ENCODE data around the gene RFC5. TPM values are rescaled to one million over a fixed set of nuclear protein-coding genes. Genes with fewer than 3 reads are reported as not detected.
"Not testable (repeated sequence)": the region's sequence is repeated elsewhere in the genome, so short reads cannot be mapped to it uniquely, and the experiment has no call there.

The RFC5 gene
- total RNA-seq, 1 experiment from 2014 or later: 50.4 TPM

DNA sequence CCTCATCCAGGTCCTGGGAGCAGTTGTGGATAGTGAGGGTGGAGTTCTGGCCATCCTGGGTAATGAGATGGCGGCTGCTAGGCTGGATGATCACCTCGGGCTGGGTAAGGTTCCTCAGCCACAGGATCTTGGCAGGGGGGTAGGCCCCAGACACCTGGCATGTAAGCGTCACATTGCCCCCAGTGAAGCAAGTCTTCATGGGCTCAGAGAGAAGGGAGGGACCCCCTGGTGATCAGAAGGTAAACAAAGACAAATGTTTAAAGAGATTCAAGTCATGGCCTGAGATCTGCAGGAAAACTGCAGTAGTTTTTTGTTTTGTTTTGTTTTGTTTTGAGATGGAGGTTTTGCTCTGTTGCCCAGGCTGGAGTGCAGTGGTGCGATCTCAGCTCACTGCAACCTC, 57.3 kb downstream of the RFC5 start:
- no peaks in the 10 kb centered on the region for H3K4me1 ChIP-seq (ENCODE audit: insufficient read depth, low read length)
- H4K8ac ChIP-seq (replicated peaks; ENCODE audit: insufficient read length, low read depth, low read length): no peak overlapping the region
- no peaks in the 10 kb centered on the region for H3K79me2 ChIP-seq (ENCODE audit: insufficient read depth, low read length)
- no peaks in the 10 kb centered on the region for H3K9me3 Mint-ChIP-seq
- no peak overlapping the region for H3K56ac ChIP-seq (ENCODE audit: insufficient read length, low read depth, low read length)
- no peak overlapping the region for H3K23ac ChIP-seq (ENCODE audit: insufficient read length, low read depth, low read length)
- no peak overlapping the region for H4K5ac ChIP-seq (ENCODE audit: insufficient read length, low read depth, low read length)
- peaks cover 5 to 7% of the 10 kb centered on the region in 2 experiments for H3K4me1 Mint-ChIP-seq
- no CpG with 5 or more reads among the region's 4 CpGs for WGBS (ENCODE audit: extremely low coverage, insufficient read length, low lambda C conversion rate)
- no peak overlapping the region for H2BK20ac ChIP-seq (ENCODE audit: low read depth, low read length, poor library complexity, severe bottlenecking)
- H2AK5ac ChIP-seq (ENCODE audit: insufficient read length, low read length): no peak overlapping the region
- TF ChIP-seq, protein P1, sequence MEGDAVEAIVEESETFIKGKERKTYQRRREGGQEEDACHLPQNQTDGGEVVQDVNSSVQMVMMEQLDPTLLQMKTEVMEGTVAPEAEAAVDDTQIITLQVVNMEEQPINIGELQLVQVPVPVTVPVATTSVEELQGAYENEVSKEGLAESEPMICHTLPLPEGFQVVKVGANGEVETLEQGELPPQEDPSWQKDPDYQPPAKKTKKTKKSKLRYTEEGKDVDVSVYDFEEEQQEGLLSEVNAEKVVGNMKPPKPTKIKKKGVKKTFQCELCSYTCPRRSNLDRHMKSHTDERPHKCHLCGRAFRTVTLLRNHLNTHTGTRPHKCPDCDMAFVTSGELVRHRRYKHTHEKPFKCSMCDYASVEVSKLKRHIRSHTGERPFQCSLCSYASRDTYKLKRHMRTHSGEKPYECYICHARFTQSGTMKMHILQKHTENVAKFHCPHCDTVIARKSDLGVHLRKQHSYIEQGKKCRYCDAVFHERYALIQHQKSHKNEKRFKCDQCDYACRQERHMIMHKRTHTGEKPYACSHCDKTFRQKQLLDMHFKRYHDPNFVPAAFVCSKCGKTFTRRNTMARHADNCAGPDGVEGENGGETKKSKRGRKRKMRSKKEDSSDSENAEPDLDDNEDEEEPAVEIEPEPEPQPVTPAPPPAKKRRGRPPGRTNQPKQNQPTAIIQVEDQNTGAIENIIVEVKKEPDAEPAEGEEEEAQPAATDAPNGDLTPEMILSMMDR (conservative IDR thresholded peaks at IDR 0.05): no peak
- no peak overlapping the region for H3T11ph ChIP-seq (ENCODE audit: low read length)
- H3K27ac ChIP-seq (ENCODE audit: insufficient read length, low read depth, low read length): no peak overlapping the region
- H3K4me3 Mint-ChIP-seq: no peak overlapping the region
- no peak overlapping the region for H2BK5ac ChIP-seq (ENCODE audit: insufficient read length, low read length)
- H2BK15ac ChIP-seq (ENCODE audit: low read depth, low read length): no peak overlapping the region
- H3K9me3 ChIP-seq (ENCODE audit: control insufficient read depth, low read depth, low read length): no peaks in the 10 kb centered on the region
- DNase-seq: no peak
- no peaks in the 10 kb centered on the region for H3K27me3 Mint-ChIP-seq (ENCODE audit: low read depth)
- no peaks in the 10 kb centered on the region for H3K27me3 ChIP-seq (ENCODE audit: insufficient read depth, low read length)
- no peak overlapping the region for H3K18ac ChIP-seq (ENCODE audit: insufficient read length, low read depth, low read length)
- no peak overlapping the region for H2BK120ac ChIP-seq (ENCODE audit: low read depth, low read length, poor library complexity, severe bottlenecking)
- no peak overlapping the region for H3K9ac ChIP-seq (ENCODE audit: extremely low read depth, insufficient read length, low read length)
- H4K20me1 ChIP-seq (ENCODE audit: control insufficient read depth, insufficient read depth, insufficient read length): no peaks in the 10 kb centered on the region
- H3K14ac ChIP-seq (ENCODE audit: insufficient read depth, low read length): no peak overlapping the region
- no peaks in the 10 kb centered on the region for H3K79me1 ChIP-seq (ENCODE audit: insufficient read depth, low read depth, low read length, poor library complexity, severe bottlenecking)
- H3K36me3 Mint-ChIP-seq (ENCODE audit: insufficient read depth in 1 of 3, low read depth in 3 of 3): peaks cover 35 to 75% (median 56%) of the 10 kb centered on the region in 3 experiments; a peak in 6 of 7 replicates
- no peak overlapping the region for H2AFZ ChIP-seq (ENCODE audit: low read length)
- H2BK12ac ChIP-seq (ENCODE audit: insufficient read length, low read depth, low read length): no peak overlapping the region
- no peak overlapping the region for H4K91ac ChIP-seq (ENCODE audit: insufficient read length, low read depth, low read length)
- H3K4me2 ChIP-seq (ENCODE audit: insufficient read depth, insufficient read length, low read length): no peak overlapping the region
- H3K27ac Mint-ChIP-seq: peak overlapping the region in 2 of 3 experiments; percentile 16 to 30; a peak in 2 of 7 replicates
- no peak overlapping the region for H3K4ac ChIP-seq (ENCODE audit: low read depth, low read length)
- H3K23me2 ChIP-seq (ENCODE audit: insufficient read length, low read depth, low read length, poor library complexity, severe bottlenecking): no peaks in the 10 kb centered on the region

DNA sequence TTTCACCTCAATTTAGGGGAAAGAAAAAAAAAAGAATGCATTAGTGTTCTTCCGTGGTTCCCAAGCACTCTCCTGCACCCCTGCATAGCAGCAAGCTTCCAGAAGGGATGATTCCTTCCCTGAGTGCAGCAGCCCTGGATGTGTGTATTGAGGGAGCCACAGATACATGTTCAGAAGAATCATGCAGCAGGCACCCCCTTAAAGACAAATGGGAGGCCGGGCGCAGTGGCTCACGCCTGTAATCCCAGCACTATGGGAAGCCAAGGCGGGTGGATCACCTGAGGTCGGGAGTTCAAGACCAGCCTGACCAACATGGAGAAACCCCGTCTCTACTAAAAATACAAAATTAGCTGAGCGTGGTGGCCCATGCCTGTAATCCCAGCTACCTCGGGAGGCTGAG, 65.0 kb downstream of the RFC5 start:
- not testable (repeated sequence) for H2BK120ac ChIP-seq (ENCODE audit: low read depth, low read length, poor library complexity, severe bottlenecking); H3T11ph ChIP-seq (ENCODE audit: low read length); H3K9ac ChIP-seq (ENCODE audit: extremely low read depth, insufficient read length, low read length); H3K9me3 Mint-ChIP-seq; H2BK5ac ChIP-seq (ENCODE audit: insufficient read length, low read length); H3K4ac ChIP-seq (ENCODE audit: low read depth, low read length); H3K4me3 Mint-ChIP-seq; H3K23ac ChIP-seq (ENCODE audit: insufficient read length, low read depth, low read length); H3K27me3 Mint-ChIP-seq (ENCODE audit: low read depth); H3K79me1 ChIP-seq (ENCODE audit: insufficient read depth, low read depth, low read length, poor library complexity, severe bottlenecking); H3K14ac ChIP-seq (ENCODE audit: insufficient read depth, low read length); H3K27ac Mint-ChIP-seq; DNase-seq; H2BK20ac ChIP-seq (ENCODE audit: low read depth, low read length, poor library complexity, severe bottlenecking); H3K18ac ChIP-seq (ENCODE audit: insufficient read length, low read depth, low read length); H3K23me2 ChIP-seq (ENCODE audit: insufficient read length, low read depth, low read length, poor library complexity, severe bottlenecking); H3K27ac ChIP-seq (ENCODE audit: insufficient read length, low read depth, low read length); H3K56ac ChIP-seq (ENCODE audit: insufficient read length, low read depth, low read length); H4K91ac ChIP-seq (ENCODE audit: insufficient read length, low read depth, low read length); H2BK12ac ChIP-seq (ENCODE audit: insufficient read length, low read depth, low read length); H2AFZ ChIP-seq (ENCODE audit: low read length); H3K4me1 Mint-ChIP-seq; H3K4me1 ChIP-seq (ENCODE audit: insufficient read depth, low read length); H3K9me3 ChIP-seq (ENCODE audit: control insufficient read depth, low read depth, low read length); H4K20me1 ChIP-seq (ENCODE audit: control insufficient read depth, insufficient read depth, insufficient read length); H4K8ac ChIP-seq (replicated peaks; ENCODE audit: insufficient read length, low read depth, low read length); H4K5ac ChIP-seq (ENCODE audit: insufficient read length, low read depth, low read length); H3K4me2 ChIP-seq (ENCODE audit: insufficient read depth, insufficient read length, low read length); H2AK5ac ChIP-seq (ENCODE audit: insufficient read length, low read length); H3K27me3 ChIP-seq (ENCODE audit: insufficient read depth, low read length); H3K79me2 ChIP-seq (ENCODE audit: insufficient read depth, low read length); H2BK15ac ChIP-seq (ENCODE audit: low read depth, low read length)
- peaks cover 38 to 86% (median 59%) of the 10 kb centered on the region in 3 experiments for H3K36me3 Mint-ChIP-seq (ENCODE audit: insufficient read depth in 1 of 3, low read depth in 3 of 3)
- WGBS (ENCODE audit: extremely low coverage, insufficient read length, low lambda C conversion rate): no CpG with 5 or more reads among the region's 9 CpGs

Data from H9 (cell line).